Measurements from ENCODE around the gene MAP7D1.
A peak's percentile ranks its signal among the peaks of the same experiment; 100 is the strongest.

Gene MAP7D1

DNA sequence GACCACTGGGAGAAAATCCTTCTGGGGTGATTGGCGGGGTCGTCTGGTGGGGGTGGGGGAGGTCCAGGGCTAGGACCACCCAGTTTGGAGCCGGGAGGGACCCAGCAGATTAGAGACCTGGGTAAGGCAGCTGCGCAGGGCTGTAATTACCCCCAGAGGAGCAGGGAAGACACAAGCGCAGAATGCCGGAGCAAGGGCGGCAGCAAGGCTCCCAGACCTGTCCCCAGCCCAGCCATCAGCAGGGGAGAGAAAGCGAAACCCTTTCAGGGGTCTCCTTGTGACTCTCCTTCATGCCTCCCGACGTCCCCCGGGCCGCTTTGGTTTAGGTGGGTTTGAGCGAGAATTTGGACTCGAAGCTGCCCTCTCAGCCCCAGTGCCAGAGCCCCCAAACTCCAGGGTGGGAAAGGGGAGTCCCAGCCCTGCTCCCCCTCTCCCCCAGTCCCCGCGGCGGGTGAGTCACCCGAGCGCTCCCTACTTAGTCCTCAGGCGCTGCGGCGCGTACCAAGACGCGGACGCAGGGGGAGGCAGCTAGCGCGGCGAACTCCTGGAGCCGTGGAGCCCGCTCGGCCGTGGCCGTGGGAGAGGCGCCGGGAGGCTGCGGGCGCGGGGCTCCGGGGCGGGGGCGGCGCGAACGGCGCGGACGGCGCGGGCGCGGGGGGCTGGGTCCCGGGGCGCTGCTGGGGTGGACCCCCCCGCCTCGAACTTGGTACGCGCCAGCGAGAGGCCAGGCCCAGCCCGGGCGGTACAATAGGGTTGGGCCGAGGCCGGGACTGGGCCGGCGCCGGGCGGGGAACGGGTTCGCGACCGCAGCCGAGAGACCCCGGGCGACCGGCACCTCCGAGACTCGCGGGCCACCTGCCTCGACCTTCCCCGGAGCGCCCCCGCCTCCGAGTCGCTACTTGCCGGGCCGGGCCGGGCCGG, at the start of gene MAP7D1:
TSS of gene MAP7D1 (plus strand) at position 753 of the 921 bp plus-strand sequence. CDS start 258 bp downstream, outside the sequence.
- Histone ChIP-seq H4K20me1 (ENCODE audit: insufficient read depth) (0 out of 2 replicates have a peak, but pooled peaks cover 3% of the 10 kb centered on the region), H3K4me3 (IDR thresholded peaks at IDR 0.05; ENCODE audit: insufficient read depth, low read depth, low read length) (peak within 1 kb of the TSS; percentile 70), H3K9ac (peak within 1 kb of the TSS; percentile 95), H2AFZ (ENCODE audit: low read depth) (peak within 1 kb of the TSS; percentile 73), H3K27ac (peak within 1 kb of the TSS; percentile 81), H3K27me3 (ENCODE audit: insufficient read depth, low read depth) (no peaks in the 10 kb centered on the region), H3K4me1 (ENCODE audit: low read depth, poor library complexity, severe bottlenecking) (peaks cover 58% of the 10 kb centered on the region), H3K79me2 (ENCODE audit: insufficient read depth, low read depth) (peaks cover 52% of the 10 kb centered on the region), H3K4me2 (peak within 1 kb of the TSS; percentile 97), H3K36me3 (ENCODE audit: insufficient read depth) (no peaks in the 10 kb centered on the region)
- TF ChIP-seq, protein P1, sequence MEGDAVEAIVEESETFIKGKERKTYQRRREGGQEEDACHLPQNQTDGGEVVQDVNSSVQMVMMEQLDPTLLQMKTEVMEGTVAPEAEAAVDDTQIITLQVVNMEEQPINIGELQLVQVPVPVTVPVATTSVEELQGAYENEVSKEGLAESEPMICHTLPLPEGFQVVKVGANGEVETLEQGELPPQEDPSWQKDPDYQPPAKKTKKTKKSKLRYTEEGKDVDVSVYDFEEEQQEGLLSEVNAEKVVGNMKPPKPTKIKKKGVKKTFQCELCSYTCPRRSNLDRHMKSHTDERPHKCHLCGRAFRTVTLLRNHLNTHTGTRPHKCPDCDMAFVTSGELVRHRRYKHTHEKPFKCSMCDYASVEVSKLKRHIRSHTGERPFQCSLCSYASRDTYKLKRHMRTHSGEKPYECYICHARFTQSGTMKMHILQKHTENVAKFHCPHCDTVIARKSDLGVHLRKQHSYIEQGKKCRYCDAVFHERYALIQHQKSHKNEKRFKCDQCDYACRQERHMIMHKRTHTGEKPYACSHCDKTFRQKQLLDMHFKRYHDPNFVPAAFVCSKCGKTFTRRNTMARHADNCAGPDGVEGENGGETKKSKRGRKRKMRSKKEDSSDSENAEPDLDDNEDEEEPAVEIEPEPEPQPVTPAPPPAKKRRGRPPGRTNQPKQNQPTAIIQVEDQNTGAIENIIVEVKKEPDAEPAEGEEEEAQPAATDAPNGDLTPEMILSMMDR (conservative IDR thresholded peaks at IDR 0.05; ENCODE audit: low read depth, low read length) = no peak

DNA sequence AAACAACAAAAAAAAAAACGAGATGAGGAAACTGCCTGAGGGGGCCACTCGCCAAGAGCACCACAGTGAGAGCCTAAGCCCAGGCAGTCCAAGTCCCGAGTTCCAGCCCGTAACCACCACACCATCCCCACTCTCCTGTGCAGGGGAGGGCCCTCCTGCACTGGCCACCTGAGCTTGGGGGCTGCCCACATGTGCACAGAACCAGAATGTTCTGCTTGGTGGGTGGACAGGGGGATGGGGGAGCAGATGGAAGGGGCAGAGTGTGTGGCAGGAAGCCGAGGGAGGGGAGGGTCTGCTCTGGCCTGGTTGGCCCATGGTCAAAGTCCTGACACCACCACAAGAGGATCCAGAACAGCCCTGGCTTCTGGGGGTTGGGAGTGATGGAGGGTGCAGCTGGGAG, 49.7 kb upstream of the MAP7D1 start:
- H3K4me3 ChIP-seq (IDR thresholded peaks at IDR 0.05; ENCODE audit: insufficient read depth, low read depth, low read length) = no peak overlapping the region
- H2AFZ ChIP-seq (ENCODE audit: low read depth) = no peak overlapping the region
- no peaks in the 10 kb centered on the region for H3K4me1 ChIP-seq (ENCODE audit: low read depth, poor library complexity, severe bottlenecking)
- no peak overlapping the region for H3K27ac ChIP-seq
- no peaks in the 10 kb centered on the region for H3K36me3 ChIP-seq (ENCODE audit: insufficient read depth)
- no peak overlapping the region for H3K9ac ChIP-seq
- H3K4me2 ChIP-seq = no peak overlapping the region
- TF ChIP-seq, protein P1 (conservative IDR thresholded peaks at IDR 0.05; ENCODE audit: low read depth, low read length) = no peak
- no peaks in the 10 kb centered on the region for H3K79me2 ChIP-seq (ENCODE audit: insufficient read depth, low read depth)
- no peaks in the 10 kb centered on the region for H3K27me3 ChIP-seq (ENCODE audit: insufficient read depth, low read depth)
- H4K20me1 ChIP-seq (ENCODE audit: insufficient read depth) = no peaks in the 10 kb centered on the region

DNA sequence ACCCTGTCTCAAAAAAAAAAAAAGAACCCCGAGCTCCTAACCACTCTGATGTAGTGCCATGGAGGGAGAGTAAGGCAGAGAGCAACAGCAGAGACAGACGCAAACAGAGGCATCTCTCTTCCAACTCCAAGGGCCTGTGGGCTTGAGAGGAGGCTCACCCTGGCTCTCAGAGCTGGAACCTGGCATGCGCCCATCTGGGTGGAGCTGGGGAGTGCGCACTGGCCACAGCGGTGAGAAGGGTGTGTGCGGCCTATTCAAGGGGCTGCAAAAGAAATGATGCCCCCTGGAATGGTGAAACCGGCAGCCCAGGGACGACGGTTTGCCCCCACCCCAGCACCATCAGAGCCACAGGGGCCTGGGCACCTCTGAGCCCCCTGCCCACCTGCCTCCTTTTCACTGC, 48.6 kb upstream of the MAP7D1 start:
- Histone ChIP-seq H3K4me1 (ENCODE audit: low read depth, poor library complexity, severe bottlenecking) (no peaks in the 10 kb centered on the region), H3K79me2 (ENCODE audit: insufficient read depth, low read depth) (no peaks in the 10 kb centered on the region), H3K9ac (no peak overlapping the region), H3K27ac (no peak overlapping the region), H3K4me2 (no peak overlapping the region), H3K36me3 (ENCODE audit: insufficient read depth) (no peaks in the 10 kb centered on the region), H4K20me1 (ENCODE audit: insufficient read depth) (no peaks in the 10 kb centered on the region), H2AFZ (ENCODE audit: low read depth) (no peak overlapping the region), H3K27me3 (ENCODE audit: insufficient read depth, low read depth) (no peaks in the 10 kb centered on the region), H3K4me3 (IDR thresholded peaks at IDR 0.05; ENCODE audit: insufficient read depth, low read depth, low read length) (no peak overlapping the region)
- TF ChIP-seq, protein P1 (conservative IDR thresholded peaks at IDR 0.05; ENCODE audit: low read depth, low read length) = no peak

GRCh38 chr1:36108314-36108713, 47.6 kb upstream of the MAP7D1 start:
- H3K4me3 ChIP-seq (IDR thresholded peaks at IDR 0.05; ENCODE audit: insufficient read depth, low read depth, low read length) = no peak overlapping the region
- H3K36me3 ChIP-seq (ENCODE audit: insufficient read depth) = no peaks in the 10 kb centered on the region
- no peaks in the 10 kb centered on the region for H4K20me1 ChIP-seq (ENCODE audit: insufficient read depth)
- no peak overlapping the region for H3K27ac ChIP-seq
- H3K4me2 ChIP-seq = no peak overlapping the region
- H3K4me1 ChIP-seq (ENCODE audit: low read depth, poor library complexity, severe bottlenecking) = no peaks in the 10 kb centered on the region
- no peak overlapping the region for H3K9ac ChIP-seq
- TF ChIP-seq, protein P1 (conservative IDR thresholded peaks at IDR 0.05; ENCODE audit: low read depth, low read length) = no peak
- H2AFZ ChIP-seq (ENCODE audit: low read depth) = no peak overlapping the region
- H3K79me2 ChIP-seq (ENCODE audit: insufficient read depth, low read depth) = no peaks in the 10 kb centered on the region
- H3K27me3 ChIP-seq (ENCODE audit: insufficient read depth, low read depth) = no peaks in the 10 kb centered on the region

Measured in KMS-11 (cell line).